HG03066 (cell line): ENCODE results near the gene VTN.

Source experiments
- ATAC-seq: cut with Tn5 transposase; IDR thresholded peaks from one replicate; pipeline ENCODE4 v1.9.1; 2021; ENCODE audit warnings: low read depth; ENCODE audit not compliant: unreplicated experiment

The VTN gene

DNA sequence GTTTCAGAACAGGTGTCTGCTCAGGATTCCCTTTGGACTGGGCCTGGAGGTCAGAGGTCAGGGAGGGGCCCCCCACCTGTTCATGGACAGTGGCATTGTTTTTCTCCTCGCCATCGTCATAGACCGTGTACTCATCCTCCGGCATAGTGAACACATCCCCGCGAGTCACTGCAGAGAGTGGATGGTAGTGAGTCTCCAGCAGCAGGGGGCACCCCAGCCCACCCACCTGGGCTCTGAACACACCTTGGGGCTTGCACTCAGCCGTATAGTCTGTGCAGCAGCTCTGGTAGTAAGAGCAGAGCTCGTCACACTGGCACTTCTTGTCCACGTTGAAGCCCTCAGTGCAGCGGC, 448 bp downstream of the VTN start:
- no peak for ATAC-seq

GRCh38 chr17:28368915-28369683, 1.0 kb downstream of the VTN start:
- ATAC-seq = no peak

- ATAC-seq = no peak
Measured at GRCh38 chr17:28368306-28368831, 1.7 kb downstream of the VTN start.

DNA sequence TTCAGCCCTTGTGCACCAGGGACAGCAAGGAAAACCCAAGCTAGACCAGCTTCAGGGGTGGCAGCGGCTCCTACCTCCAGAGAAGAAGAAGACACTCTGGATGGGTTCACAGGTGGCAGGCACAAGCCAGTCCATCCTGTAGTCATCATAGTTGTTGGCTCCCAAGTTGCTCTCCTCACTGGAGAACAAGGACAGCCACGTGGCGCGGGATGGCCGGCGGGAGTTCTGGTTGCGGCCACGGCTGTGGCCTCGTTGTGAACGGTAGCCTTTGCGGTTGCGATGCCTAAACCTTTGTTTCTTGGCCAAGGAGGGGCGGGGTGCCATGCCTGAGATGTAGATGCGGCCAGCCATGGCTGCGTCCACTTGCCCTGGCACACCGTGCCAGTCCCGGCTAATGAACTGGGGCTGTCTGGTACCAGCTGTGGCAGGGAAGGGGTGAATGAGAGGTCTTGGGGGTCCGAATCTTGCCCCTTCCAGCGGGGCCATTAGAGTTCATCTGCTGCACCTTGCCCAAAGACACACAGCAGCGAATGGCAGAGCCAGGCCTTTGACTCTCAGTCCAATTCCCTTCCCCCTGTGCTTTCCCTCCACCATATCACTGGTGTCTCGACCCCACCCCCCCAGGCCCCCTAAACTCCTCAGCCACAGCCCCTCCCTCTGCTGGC, 2.3 kb downstream of the VTN start:
- no peak for ATAC-seq

- ATAC-seq = no peak
Measured at GRCh38 chr17:28366605-28367004, 3.5 kb downstream of the VTN start.

DNA sequence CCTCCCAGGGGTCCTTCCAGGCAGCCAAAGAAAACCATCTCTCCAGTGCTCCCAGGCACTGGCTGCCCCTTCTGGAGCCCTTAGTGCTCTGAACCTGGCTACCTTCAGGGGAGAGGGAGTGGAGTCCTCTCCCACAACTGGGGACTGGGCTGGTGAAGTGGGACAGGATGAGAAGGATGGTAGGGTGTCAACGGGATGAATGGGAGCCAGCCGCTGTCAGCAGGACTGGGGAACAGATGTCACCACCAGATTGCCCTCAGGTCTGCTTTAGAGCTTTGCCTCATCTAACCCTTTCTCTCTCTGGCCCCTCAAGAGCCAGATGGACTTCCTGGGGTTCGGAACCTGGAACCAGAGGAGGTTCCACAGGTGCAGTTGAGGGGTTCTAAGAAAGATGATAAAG, 4.6 kb downstream of the VTN start:
- ATAC-seq = no peak

DNA sequence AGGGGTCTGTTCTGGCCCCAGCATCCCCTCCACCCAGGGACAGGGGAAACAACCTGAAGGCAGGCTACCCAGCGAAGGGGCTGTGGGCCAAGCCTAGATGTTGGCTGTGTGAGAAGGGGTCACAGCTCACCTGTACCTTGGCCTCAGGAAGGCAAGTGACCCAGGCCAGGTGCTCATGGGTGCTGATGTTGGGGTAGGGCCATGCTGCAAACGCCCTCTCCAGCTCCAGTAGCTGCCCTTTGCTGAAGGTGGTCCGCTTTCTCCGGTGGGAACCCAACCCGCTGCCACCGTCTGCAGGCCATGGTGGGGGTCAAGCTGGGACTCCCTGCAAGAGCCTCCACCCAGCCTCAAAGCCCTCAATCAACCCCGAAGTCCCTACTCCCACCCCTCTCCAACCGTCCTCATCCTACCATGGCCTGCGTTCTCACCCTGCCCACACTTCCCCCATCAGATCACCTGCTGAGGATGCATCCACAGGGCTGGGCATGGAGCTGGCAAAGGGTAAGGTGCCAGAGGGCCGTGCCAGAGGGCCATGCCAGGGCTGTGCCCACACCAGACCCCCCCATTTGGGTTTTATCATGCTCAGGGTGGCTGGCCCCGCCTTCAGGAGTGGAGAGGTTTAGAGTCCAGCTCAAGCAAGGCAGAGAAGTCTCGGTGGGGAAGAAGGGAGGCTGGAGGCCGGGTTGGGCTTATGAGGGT, 5.3 kb downstream of the VTN start, which contains the start of gene SEBOX:
SEBOX (minus strand) TSS at position 535 of the 699 bp plus-strand sequence; CDS start at position 487, 48 bp downstream.
- no peak for ATAC-seq

DNA sequence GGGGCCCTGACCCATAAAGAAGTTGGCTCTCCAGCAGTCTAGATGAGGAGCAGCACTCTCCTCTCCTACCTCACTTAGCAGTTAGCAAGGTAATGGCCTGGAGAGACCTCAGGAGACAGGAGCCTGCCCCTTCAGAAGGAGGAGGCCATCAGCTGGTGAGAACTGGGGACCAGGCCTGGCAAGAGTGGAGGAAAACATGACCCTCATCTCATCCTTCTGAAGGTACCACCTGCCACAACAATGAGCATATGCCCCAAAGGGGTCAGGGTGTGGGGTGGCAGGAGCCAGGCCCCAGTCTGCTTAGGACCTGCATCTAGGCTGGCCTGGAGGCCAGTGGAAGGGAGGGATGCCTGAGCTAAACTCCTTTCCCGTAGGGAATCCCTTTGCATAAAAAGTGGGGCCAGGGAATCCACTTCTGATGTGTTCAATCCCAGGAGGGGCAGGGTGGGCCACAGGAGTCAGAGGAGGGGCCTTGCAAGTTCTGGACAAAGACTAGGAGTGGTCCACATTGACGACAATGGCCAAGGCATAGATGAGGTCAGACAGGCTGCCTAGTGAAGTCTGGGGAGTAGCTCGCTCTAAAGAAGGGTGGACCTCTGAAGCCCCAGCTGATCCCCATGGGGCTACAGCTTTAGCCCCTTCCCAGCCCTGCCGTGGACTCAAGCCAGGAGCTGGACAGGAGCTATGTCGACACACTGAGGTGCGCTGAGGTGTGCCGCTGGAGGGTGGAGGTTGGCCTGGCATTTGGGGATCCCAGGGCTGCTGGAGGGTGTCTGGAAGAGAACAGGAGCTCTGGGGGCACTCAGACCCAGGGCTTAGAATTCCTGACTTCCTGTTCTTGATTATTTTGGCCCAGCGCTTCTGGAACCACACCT, 6.1 kb downstream of the VTN start:
- no peak for ATAC-seq

GRCh38 chr17:28363186-28363585, 6.9 kb downstream of the VTN start:
- ATAC-seq = no peak

GRCh38 chr17:28357901-28358197, 12.3 kb downstream of the VTN start:
- ATAC-seq = no peak

DNA sequence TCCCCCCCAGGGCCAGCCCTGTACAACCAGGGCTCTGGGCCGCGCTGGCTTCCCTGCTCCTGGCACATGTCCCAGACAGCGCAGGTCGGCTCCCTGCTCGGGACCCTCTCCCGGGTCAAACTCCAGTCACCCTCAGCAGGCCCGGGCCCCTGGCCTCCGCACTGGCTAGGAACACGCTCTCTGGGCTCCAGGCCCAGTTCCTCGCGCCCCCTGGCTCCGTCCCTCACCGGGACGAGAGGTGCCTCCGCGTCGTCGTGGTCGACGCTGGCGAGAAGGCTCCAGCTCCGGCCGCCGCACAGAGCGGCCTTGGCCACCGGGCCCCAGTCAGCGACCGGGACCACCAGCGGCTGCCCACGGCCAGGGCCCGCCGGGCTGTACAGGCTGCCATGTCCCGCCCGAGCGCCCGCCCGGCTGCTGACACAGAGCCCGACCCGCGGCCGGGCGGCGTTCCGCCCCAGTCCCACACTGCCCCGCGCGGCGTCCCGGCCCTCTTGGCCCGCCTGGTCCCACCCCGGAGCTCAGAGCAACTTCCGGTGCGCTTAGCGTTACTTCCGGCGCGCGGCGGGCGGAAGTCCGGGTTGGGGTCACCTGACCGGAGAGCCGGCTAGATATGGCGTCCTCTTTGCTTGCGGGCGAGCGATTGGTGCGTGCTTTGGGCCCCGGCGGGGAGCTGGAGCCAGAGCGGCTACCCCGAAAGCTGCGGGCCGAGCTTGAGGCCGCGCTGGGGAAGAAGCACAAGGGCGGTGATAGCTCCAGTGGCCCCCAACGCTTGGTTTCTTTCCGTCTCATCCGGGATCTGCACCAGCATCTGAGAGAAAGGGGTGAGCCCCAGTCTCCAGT, 12.8 kb downstream of the VTN start, which contains the start of gene POLDIP2:
POLDIP2 (minus strand) TSS at position 467 of the 840 bp plus-strand sequence; CDS start at position 388, 79 bp downstream.
- peak; percentile 97 for ATAC-seq

DNA sequence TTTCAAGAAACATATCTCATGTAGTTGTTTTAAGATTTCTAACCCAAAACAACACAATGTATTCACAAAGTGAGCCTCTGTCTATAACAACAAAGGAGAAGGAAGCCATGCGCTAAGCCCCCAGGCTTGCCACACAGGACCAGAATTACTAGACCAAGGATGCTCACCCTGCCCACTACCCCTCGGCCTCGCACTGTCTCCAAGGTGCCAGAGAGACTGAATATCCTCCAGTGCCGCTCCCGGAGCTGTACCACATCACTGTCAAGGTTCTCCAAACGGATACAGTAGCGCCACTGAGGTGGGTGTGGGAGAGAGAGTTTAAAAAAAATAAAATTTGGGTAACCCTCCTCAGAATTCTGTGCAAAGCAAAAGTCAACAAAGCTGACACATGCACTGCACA, 19.8 kb downstream of the VTN start:
- ATAC-seq = no peak

GRCh38 chr17:28348979-28349378, 21.1 kb downstream of the VTN start:
- ATAC-seq = no peak

DNA sequence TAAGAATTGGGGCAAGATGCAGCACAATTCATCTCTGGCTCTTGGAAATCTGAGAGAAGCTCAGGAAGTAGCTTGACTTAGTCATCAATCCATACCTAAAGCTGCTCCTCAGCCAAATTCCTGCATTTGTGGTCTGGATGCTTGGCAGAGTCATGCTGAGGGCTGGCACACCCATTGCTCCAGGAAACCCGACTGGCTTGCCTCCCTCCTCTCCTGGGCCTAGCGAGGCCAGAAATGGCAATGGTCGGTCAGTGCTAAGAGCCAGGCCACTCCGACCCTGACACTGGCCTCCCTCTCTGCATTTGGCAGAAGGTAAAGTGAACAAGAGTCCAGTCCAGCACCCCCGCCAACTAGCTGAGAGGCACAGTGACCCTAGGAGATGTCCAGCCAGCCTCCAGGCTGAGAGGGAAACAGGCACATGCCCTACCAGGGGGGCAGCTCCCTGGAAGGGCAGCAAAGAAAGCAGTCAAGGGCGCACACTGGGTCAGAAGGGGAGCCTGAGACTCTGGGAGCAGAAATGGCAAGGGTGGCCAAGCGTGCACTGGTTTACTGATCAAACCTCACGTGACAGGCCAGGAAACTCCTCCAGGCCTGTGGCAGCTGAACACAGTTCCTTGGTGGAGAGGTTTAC, 22.7 kb downstream of the VTN start:
- no peak for ATAC-seq

GRCh38 chr17:28346746-28347246, 23.3 kb downstream of the VTN start:
- no peak for ATAC-seq

DNA sequence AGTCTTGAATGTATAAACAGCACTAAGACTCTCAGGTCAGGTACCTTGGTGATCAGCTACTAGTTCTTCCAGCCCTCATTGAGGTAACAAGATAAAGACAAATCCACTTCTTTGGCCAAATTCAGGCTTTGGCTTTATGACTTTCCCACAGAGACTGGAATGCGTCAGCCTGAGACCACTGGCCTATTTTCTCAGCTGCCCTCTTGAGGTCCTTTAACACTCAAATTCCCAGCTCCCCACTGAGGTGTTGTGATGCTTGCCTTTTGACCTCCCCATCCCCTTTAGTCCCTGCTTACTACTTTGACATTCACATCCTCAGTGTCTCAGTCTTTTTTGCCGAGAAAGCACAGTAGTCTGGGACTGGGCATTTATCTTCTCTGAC, 23.9 kb downstream of the VTN start:
- ATAC-seq = no peak

- no peak for ATAC-seq
Measured at GRCh38 chr17:28345419-28346198, 24.5 kb downstream of the VTN start.

GRCh38 chr17:28344435-28344901, 25.6 kb downstream of the VTN start:
- no peak for ATAC-seq
